CD14-positive monocyte (primary cell): ENCODE data around the gene PRELID3B. TPM values are rescaled to one million over a fixed set of nuclear protein-coding genes. Genes with fewer than 3 reads are reported as not detected.

Experiments
- DNase-seq, 3 donors: peaks; one replicate each; pipeline ENCODE4 v3.0.0-alpha.2; 2011 to 2022
- H2AFZ ChIP-seq: 2 replicates; pipeline ENCODE4 v1.6.0; 2012; ENCODE audit warnings: mild to moderate bottlenecking, low read depth, low read length, inconsistent platforms; ENCODE audit not compliant: insufficient read depth, poor library complexity, severe bottlenecking
- H3K27ac ChIP-seq, 2 donors: 1 replicate in 1 of 2; 2 replicates in 1 of 2; pipeline ENCODE4 v1.5.1; 2012 to 2013; ENCODE audit warnings: low read length in 2 of 2, control low read depth in 1 of 2, inconsistent platforms in 1 of 2, low read depth in 1 of 2, mild to moderate bottlenecking in 1 of 2
- H3K27me3 ChIP-seq, 2 donors: one replicate each; pipeline versions ENCODE4 v1.6.0 to v1.6.1; 2011 to 2013; ENCODE audit warnings: low read length in 2 of 2; ENCODE audit not compliant: control insufficient read depth in 2 of 2, insufficient read depth in 2 of 2
- H3K36me3 ChIP-seq, 2 donors: replicated peaks in 1 of 2; 1 replicate in 1 of 2; 2 replicates in 1 of 2; pipeline versions ENCODE4 v1.5.1 to v1.6.1; 2012 to 2013; ENCODE audit warnings: low read length in 2 of 2, control low read depth in 1 of 2, inconsistent platforms in 1 of 2, mild to moderate bottlenecking in 1 of 2; ENCODE audit not compliant: insufficient read depth in 2 of 2, control insufficient read depth in 1 of 2
- H3K4me1 ChIP-seq, 2 donors: 1 replicate in 1 of 2; 2 replicates in 1 of 2; pipeline versions ENCODE4 v1.5.1 to v1.6.1; 2012 to 2013; ENCODE audit warnings: low read length in 2 of 2, control low read depth in 1 of 2, inconsistent platforms in 1 of 2, mild to moderate bottlenecking in 1 of 2, moderate library complexity in 1 of 2; ENCODE audit not compliant: insufficient read depth in 2 of 2, control insufficient read depth in 1 of 2
- H3K4me2 ChIP-seq: replicated peaks from 2 replicates; pipeline ENCODE3; 2012; ENCODE audit warnings: low read length, moderate library complexity, mild to moderate bottlenecking; ENCODE audit not compliant: poor library complexity, severe bottlenecking; ENCODE audit errors: extremely low read depth
- H3K4me3 ChIP-seq, 3 experiments: fragments of 200-600 bp in 1 of 3; sonication (generic) in 1 of 3; replicated peaks in 1 of 3; 1 replicate in 2 of 3; 2 replicates in 1 of 3; pipeline ENCODE4 v1.5.1; 2011 to 2013; ENCODE audit warnings: low read length in 3 of 3, mild to moderate bottlenecking in 3 of 3, control low read depth in 2 of 3, low read depth in 2 of 3, inconsistent platforms in 1 of 3, moderate library complexity in 1 of 3
- H3K79me2 ChIP-seq: 2 replicates; pipeline ENCODE4 v1.6.0; 2012; ENCODE audit warnings: mild to moderate bottlenecking, control low read depth, inconsistent platforms, low read length, moderate library complexity; ENCODE audit not compliant: insufficient read depth
- H3K9ac ChIP-seq: 2 replicates; pipeline ENCODE4 v1.6.0; 2017; ENCODE audit warnings: low read length, mild to moderate bottlenecking; ENCODE audit not compliant: insufficient read depth, poor library complexity, severe bottlenecking
- H3K9me3 ChIP-seq, 2 donors: replicated peaks in 1 of 2; 1 replicate in 1 of 2; 2 replicates in 1 of 2; pipeline versions ENCODE4 v1.5.1 to v1.6.1; 2012 to 2013; ENCODE audit warnings: low read length in 2 of 2, control low read depth in 1 of 2; ENCODE audit not compliant: control insufficient read depth in 1 of 2, insufficient read depth in 1 of 2
- H4K20me1 ChIP-seq: 2 replicates; pipeline ENCODE4 v1.6.0; 2012; ENCODE audit warnings: mild to moderate bottlenecking, low read length, control low read depth, moderate library complexity; ENCODE audit not compliant: insufficient read depth
- H3K27ac Mint-ChIP-seq, 7 donors: one replicate each; pipeline ENCODE4 v1.8.0; 2020; ENCODE audit warnings: mild to moderate bottlenecking in 7 of 7, mixed read lengths in 7 of 7, moderate library complexity in 6 of 7, inconsistent platforms in 2 of 7
- H3K27me3 Mint-ChIP-seq, 3 donors: one replicate each; pipeline ENCODE4 v1.8.0; 2021 to 2022; ENCODE audit warnings: low read depth in 3 of 3, mild to moderate bottlenecking in 3 of 3, mixed read lengths in 3 of 3, moderate library complexity in 3 of 3, inconsistent platforms in 1 of 3
- H3K36me3 Mint-ChIP-seq, 2 donors: one replicate each; pipeline ENCODE4 v1.8.0; 2020; ENCODE audit warnings: mixed read lengths in 2 of 2, inconsistent platforms in 1 of 2, mild to moderate bottlenecking in 1 of 2
- H3K4me1 Mint-ChIP-seq: one replicate; pipeline ENCODE4 v1.8.0; 2020; ENCODE audit warnings: mild to moderate bottlenecking, mixed read lengths
- H3K4me3 Mint-ChIP-seq, 2 donors: one replicate each; pipeline ENCODE4 v1.8.0; 2020; ENCODE audit warnings: mild to moderate bottlenecking in 2 of 2, mixed read lengths in 2 of 2, moderate library complexity in 1 of 2
- H3K9me3 Mint-ChIP-seq, 7 donors: one replicate each; pipeline ENCODE4 v1.8.0; 2020 to 2022; ENCODE audit warnings: mixed read lengths in 7 of 7, mild to moderate bottlenecking in 6 of 7, moderate library complexity in 6 of 7, inconsistent platforms in 2 of 7
- CTCF ChIP-seq: fragments of 200-600 bp; IDR thresholded peaks from one replicate; pipeline ENCODE4 v1.8.0; 2022; ENCODE audit warnings: antibody characterized with exemption, mild to moderate bottlenecking
- WGBS: methylation state at CpG from one replicate; pipeline ENCODE4 v1.1.5; 2013; ENCODE audit warnings: missing lambda C conversion rate; ENCODE audit not compliant: insufficient coverage; 5-methylcytosine and 5-hydroxymethylcytosine counted together
- intact Hi-C, 2 donors: fragments of 100-400 bp; cut with micrococcal nuclease; formaldehyde crosslinking; loops; one replicate each; pipeline versions ENCODE4 v1.15.0 to v1.15.1; 2023
- polyA plus RNA-seq, 3 donors: library from polyadenylated mRNA; depleted of rRNA in 1 of 3; unstranded in 2 of 3; stranded (reverse) in 1 of 3; fragments of 300-500 nt in 2 of 3; fragments of >200 nt in 1 of 3; fragmentation: Illumina TruSeq in 2 of 3; gene quantifications; 1 replicate in 2 of 3; 2 replicates in 1 of 3; pipeline ENCODE4 v1.2.3, GENCODE V29; 2012 to 2021

PRELID3B gene
- polyA plus RNA-seq, 3 donors = 16.9 to 21.0 (median 20.1) TPM

- peaks cover 35 to 38% of the 10 kb centered on the region in 2 donors for H3K27me3 ChIP-seq
- no peaks in the 10 kb centered on the region for H3K36me3 ChIP-seq
- H2AFZ ChIP-seq = no peak overlapping the region
- no peak overlapping the region for H3K27ac ChIP-seq
- H3K4me2 ChIP-seq = no peak overlapping the region
- H3K9ac ChIP-seq = no peak overlapping the region
- Mint-ChIP-seq H3K4me1 (peaks cover 15% of the 10 kb centered on the region), H3K9me3 (peaks cover 0 to 4% (median 0%) of the 10 kb centered on the region in 7 donors), H3K4me3 (peak overlapping the region in 1 of 2 donors; percentile 24), H3K27me3 (peaks cover 21 to 30% (median 29%) of the 10 kb centered on the region in 3 donors), H3K36me3 (no peaks in the 10 kb centered on the region), H3K27ac (peak overlapping the region in 3 of 7 donors; percentile 15 to 76 (median 45))
- no peak for TF ChIP-seq CTCF
- H3K4me1 ChIP-seq = peaks cover 11 to 13% of the 10 kb centered on the region in 2 donors
- DNase-seq = no peak
- H3K4me3 ChIP-seq = no peak overlapping the region
- no peaks in the 10 kb centered on the region for H4K20me1 ChIP-seq
- 67% methylated on average over 1 of the region's 1 CpG for WGBS
- no peaks in the 10 kb centered on the region for H3K79me2 ChIP-seq
- intact Hi-C loops = no loop called here
- no peaks in the 10 kb centered on the region for H3K9me3 ChIP-seq
Measured at GRCh38 chr20:59077705-59078104, 35.1 kb upstream of the PRELID3B start.

GRCh38 chr20:59075934-59076508, 33.4 kb upstream of the PRELID3B start:
- H3K4me3 Mint-ChIP-seq = peak overlapping the region in 1 of 2 donors; percentile 12
- no CpG with 5 or more reads among the region's 4 CpGs for WGBS
- peaks cover 19 to 25% of the 10 kb centered on the region in 2 donors for H3K4me1 ChIP-seq
- DNase-seq = no peak
- peaks cover 19 to 31% (median 30%) of the 10 kb centered on the region in 3 donors for H3K27me3 Mint-ChIP-seq
- H4K20me1 ChIP-seq = no peaks in the 10 kb centered on the region
- H3K4me1 Mint-ChIP-seq = peaks cover 23% of the 10 kb centered on the region
- no peak overlapping the region for H3K27ac ChIP-seq
- intact Hi-C loops = no loop called here
- H3K27ac Mint-ChIP-seq = no peak overlapping the region
- H3K4me3 ChIP-seq = no peak overlapping the region
- no peaks in the 10 kb centered on the region for H3K36me3 ChIP-seq
- H3K9me3 ChIP-seq = no peaks in the 10 kb centered on the region
- peaks cover 0 to 4% (median 0%) of the 10 kb centered on the region in 7 donors for H3K9me3 Mint-ChIP-seq
- no peak overlapping the region for H3K4me2 ChIP-seq
- H3K36me3 Mint-ChIP-seq = no peaks in the 10 kb centered on the region
- H2AFZ ChIP-seq = no peak overlapping the region
- no peak overlapping the region for H3K9ac ChIP-seq
- no peaks in the 10 kb centered on the region for H3K79me2 ChIP-seq
- H3K27me3 ChIP-seq = peaks cover 32 to 34% of the 10 kb centered on the region in 2 donors
- no peak for TF ChIP-seq CTCF
